HG02763 (cell line): ENCODE measurements around the gene NDUFS6.
"Not testable (repeated sequence)": the region's sequence is repeated elsewhere in the genome, so short reads cannot be mapped to it uniquely, and the experiment has no call there.

Experiments used
- ATAC-seq: cut with Tn5 transposase; IDR thresholded peaks from one replicate; pipeline ENCODE4 v1.9.1; 2021; ENCODE audit warnings: mild to moderate bottlenecking, moderate library complexity; ENCODE audit not compliant: unreplicated experiment

The NDUFS6 gene

GRCh38 chr5:1796371-1797102, 4.7 kb upstream of the NDUFS6 start:
- ATAC-seq: no peak

DNA sequence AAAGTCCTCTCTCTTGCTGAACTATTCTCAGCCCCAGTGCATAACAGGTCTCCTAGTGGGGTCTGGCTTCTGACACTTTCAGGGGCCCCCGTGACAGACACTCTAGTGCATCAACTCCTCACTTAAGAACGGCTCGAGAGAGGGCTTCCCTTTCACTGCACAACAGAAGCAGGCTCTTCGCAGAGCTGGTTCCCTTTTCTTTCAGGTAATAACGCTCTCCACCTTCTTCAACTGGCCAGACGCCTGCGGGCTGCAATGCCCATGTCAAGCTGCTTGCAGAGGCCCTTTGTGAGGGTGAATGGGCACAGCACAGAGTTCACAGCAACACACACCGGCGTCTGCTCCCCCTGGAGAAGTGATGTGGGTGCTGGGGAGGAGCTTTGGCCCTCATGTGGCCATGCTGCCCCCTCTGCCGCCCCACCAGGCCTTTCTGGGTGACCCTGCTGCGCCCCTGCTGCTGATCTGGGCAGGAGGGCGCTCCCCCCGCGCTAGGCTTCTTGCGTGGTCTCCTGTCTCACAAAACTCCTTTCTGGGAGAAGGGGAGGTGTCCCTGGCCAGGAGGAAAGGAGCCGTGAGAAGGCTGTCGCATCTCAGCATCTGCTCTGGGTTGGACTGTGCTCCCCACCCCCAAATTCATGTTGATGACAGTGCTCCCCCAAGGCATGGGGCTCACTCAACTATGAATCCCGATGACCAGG, 4.0 kb upstream of the NDUFS6 start:
- ATAC-seq: no peak

DNA sequence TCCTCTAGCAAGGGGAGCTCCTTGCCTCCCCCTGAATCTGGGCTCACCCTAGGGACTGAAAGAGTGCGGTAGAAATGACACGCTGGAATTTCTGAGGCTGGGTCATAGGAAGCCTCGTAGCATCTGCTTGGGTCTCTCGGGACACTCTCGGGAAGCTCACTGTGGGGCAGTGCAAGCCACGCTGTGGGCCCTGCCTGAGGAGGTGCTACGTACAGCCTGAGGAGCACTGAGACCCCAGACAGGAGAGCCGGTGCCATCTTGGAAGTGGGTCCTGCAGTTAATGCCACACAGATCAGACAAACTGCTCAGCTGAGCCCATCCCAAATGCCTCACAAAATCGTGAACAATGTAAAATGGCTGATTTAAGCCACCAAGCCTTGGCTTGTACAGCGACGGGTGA, 3.4 kb upstream of the NDUFS6 start:
- ATAC-seq: no peak

- not testable (repeated sequence) for ATAC-seq
Observed at GRCh38 chr5:1798589-1798988, 2.6 kb upstream of the NDUFS6 start.

- peak; percentile 17 for ATAC-seq
Observed at GRCh38 chr5:1799110-1799601, 2.1 kb upstream of the NDUFS6 start.

DNA sequence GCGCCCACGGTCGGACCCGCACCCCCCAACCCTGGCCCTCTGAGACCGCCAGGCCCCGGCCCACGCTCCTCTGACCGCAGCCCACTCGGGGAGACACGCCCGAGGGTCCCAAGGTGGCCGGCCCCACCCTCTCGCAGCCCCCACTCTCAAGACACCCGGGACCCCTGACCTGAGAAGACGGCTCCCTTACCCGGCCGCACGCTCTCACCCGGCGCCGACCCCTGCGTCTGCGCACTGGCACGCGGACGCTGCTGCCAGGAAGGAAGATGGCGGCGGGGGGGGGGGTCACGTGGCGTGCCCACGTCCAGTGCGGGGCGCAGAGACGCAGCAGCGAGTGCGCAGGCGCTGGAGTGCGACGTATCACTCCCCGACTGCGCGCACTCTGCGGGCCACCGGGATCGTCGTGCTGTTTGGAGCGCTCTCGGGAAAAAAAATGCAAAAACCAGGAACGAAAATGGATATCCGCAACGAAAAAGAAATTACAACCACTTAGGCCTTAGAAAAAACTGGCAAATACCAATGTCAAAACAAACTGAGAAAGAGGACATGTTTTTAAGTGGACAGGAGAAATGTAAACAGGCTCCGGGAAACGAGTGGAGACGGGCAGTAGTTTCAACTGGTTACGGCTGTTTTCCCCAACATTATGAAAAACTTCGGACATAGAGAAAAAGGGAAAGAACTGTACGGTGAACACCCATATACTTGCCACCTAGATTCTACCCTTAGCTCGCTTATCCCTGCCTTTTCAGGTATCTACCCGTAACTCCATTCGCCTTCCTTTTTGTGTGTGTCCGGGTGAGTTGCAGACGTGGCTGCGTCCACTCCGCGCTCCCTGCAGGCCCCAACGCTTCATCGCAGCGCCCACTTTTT, 1.4 kb upstream of the NDUFS6 start, which contains the start of gene MRPL36:
Gene MRPL36 (minus strand): TSS at position 236 of the 870 bp plus-strand sequence. CDS start 902 bp downstream, outside the sequence.
- peak; percentile 63 for ATAC-seq

- ATAC-seq: peak; percentile 35
Observed at GRCh38 chr5:1800472-1801221, 560 bp upstream of the NDUFS6 start.

GRCh38 chr5:1801967-1802295, 724 bp downstream of the NDUFS6 start:
- ATAC-seq: no peak

- no peak for ATAC-seq
Observed at GRCh38 chr5:1803192-1803591, 2.0 kb downstream of the NDUFS6 start.

GRCh38 chr5:1804001-1804690, 2.9 kb downstream of the NDUFS6 start:
- ATAC-seq: no peak

DNA sequence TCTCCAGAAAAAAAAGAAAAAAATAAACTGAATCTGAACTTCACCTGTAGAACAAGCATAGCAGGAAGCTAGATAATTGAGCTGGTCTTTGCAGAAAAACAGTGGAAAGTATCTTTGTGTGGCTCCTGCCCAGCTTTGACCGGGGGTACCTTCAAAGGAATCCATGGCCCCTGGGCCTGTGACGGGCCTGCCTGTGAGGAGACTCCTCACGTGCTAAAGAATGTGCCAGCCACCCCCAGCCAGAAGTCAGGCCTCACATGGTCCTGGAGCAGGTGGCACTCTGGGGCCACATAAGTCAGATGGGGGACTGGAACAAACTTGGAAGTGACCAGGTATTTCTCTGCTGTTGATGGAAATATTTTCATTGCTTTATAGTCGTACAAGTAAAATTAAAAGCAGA, 4.1 kb downstream of the NDUFS6 start:
- no peak for ATAC-seq

- no peak for ATAC-seq
Observed at GRCh38 chr5:1805736-1806135, 4.5 kb downstream of the NDUFS6 start.

- no peak for ATAC-seq
Observed at GRCh38 chr5:1806199-1806598, 5.0 kb downstream of the NDUFS6 start.

DNA sequence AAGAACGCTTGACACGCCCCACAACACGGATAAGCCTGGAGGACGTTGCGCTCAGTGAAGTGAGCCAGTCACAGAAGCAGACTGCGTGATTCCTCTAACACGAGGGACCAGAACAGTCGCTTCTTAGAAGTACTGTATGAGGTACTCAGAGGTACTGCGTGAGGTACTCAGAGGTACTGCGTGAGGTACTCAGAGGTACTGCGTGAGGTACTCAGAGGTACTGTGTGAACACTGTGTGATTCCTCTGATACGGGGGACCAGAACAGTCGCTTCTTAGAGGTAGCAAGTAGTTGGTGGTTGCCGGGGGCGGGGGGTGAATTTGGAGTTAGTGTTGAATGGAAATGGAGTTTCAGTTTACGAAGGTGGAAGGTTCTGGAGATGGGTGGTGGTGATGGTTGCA, 5.8 kb downstream of the NDUFS6 start:
- no peak for ATAC-seq

DNA sequence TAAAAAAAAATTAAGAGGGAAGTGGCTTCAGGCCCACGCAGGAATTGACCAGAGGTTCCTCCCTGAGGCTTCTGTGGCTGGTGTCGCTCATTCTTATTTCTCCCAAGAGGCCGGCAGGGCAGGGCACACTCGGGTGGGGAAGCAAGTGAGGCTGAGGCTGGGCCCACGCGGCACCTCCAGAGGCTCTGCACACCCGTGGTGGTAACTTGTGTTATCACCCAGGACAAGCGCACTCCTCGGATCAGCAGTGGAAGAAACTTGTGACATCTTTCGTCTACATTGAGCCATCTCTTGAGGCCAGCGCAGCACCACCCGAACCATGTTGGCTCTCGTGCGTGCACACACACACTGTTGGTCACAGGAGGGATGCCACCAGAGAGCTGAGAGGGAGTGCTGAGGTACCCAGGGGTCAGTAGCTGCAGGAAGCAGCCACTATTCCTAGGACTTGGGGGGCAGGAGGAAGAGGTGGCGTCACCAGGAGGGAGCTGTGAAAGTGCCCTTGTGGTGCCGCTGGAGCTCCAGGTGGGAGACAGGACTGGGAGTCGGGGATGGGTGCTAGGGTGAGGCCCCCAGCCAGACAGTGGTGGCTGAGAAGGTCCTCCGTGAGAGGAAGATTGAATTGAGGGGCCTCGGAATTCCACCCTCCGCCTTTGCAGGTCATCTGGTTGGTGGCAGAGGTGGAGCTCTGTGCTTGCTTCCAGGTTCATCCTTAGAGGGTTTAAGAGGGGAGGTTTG, 6.4 kb downstream of the NDUFS6 start:
- no peak for ATAC-seq

DNA sequence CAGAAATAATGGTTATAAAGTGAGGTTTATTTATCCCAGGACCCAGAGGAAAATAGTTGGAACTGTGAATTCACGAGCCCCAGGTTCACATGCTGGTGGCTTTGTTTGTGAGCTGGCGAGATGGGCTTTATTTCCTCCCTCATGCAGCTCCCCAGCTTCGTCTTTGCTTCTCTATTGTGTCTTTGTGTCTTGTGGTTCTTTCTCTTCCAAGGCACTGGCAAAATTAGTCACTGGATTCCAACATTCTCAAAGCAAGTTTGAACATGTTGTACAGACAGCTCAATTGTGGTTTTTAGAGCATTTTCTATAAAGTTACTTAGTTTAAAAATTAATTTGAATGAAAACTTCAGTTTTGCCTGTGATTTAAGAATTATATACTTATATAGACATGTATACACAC, 7.2 kb downstream of the NDUFS6 start:
- no peak for ATAC-seq

- ATAC-seq: no peak
Observed at GRCh38 chr5:1809416-1810035, 8.3 kb downstream of the NDUFS6 start.

GRCh38 chr5:1810581-1811101, 9.4 kb downstream of the NDUFS6 start:
- no peak for ATAC-seq
